HG03108 (cell line): Measurements from ENCODE around the gene IL16.

Experiments used
- ATAC-seq: cut with Tn5 transposase; IDR thresholded peaks from one replicate; pipeline ENCODE4 v1.9.1; 2021; ENCODE audit warnings: moderate library complexity; ENCODE audit not compliant: unreplicated experiment

IL16 gene

GRCh38 chr15:81361891-81362290 lies 165.2 kb downstream of the IL16 start:
- no peak for ATAC-seq

DNA sequence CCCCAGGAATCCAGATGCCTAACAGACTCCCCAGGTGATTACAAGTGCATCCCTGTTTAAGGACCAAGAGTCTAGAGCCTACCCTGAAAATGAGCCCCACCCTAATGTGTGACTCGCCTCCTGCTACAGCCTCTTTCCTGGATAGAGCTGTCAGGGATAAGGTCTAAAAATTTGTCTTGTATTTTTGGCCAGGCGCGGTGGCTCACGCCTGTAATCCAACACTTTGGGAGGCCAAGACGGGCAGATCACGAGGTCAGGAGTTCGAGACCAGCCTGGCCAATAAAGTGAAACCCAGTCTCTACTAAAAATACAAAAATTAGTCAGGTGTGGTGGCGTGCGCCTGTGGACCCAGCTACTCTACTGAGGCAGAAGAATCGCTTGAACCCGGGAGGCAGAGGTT lies 166.1 kb downstream of the IL16 start:
- ATAC-seq, result no peak

DNA sequence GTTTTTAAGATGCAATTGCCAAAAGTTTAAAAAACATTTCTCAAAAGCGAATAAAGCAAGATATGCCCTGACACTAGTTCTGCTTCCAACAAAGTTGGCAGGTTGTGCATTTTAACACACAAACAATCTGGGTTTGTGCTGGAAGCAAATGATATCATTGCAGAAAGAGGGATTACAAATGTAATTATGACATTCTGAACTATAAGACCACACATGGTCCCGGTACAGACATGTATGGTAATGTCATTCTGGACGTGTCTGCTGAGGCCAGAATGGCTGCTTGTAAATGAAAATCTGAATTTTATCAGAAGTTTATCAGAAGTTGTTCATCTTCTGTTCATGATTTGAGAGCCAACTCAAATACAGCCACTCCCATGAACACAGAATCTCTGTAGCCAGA lies 166.6 kb downstream of the IL16 start:
- no peak for ATAC-seq
